ENCODE measurements around the gene CSK. TPM values are rescaled to one million over a fixed set of nuclear protein-coding genes. Genes with fewer than 3 reads are reported as not detected.

Gene CSK
- total and polyA plus RNA-seq, 4 donors: 6.9 to 41.7 (median 24.1) TPM

- Histone ChIP-seq H3K9me3 (ENCODE audit: control insufficient read depth in 4 of 4, low read length in 3 of 4) (no peaks in the 10 kb centered on the region), H3K9ac (ENCODE audit: low read depth in 1 of 2, low read length in 2 of 2) (no peak overlapping the region), H3K36me3 (ENCODE audit: control insufficient read depth in 4 of 4, insufficient read depth in 3 of 4, low read depth in 1 of 4, low read length in 3 of 4) (no peaks in the 10 kb centered on the region), H3K4me1 (ENCODE audit: control insufficient read depth in 4 of 4, insufficient read depth in 4 of 4, low read length in 3 of 4) (peaks cover 0 to 6% (median 3%) of the 10 kb centered on the region in 4 donors), H3K27ac (ENCODE audit: low read depth in 1 of 2, low read length in 2 of 2) (no peak overlapping the region), H3K27me3 (ENCODE audit: control insufficient read depth in 4 of 4, insufficient read depth in 4 of 4, low read length in 3 of 4) (no peaks in the 10 kb centered on the region), H3K4me3 (ENCODE audit: low read depth in 1 of 3, low read length in 3 of 3) (no peak overlapping the region)
- no peak for TF ChIP-seq JUND (IDR thresholded peaks at IDR 0.05)
- no peak for TF ChIP-seq EGR1 (IDR thresholded peaks at IDR 0.05; ENCODE audit: low read depth in 2 of 2)
- no peak for TF ChIP-seq RAD21 (IDR thresholded peaks at IDR 0.05)
- no peak for TF ChIP-seq ATF3 (IDR thresholded peaks at IDR 0.05)
- TF ChIP-seq MAX (IDR thresholded peaks at IDR 0.05): no peak
- DNase-seq (ENCODE audit: low spot score): no peak
- 57% methylated on average over 4 of the region's 4 CpGs for WGBS
Measured at GRCh38 chr15:74770211-74770903, 11.5 kb upstream of the CSK start.

- Histone ChIP-seq H3K9ac (ENCODE audit: low read depth in 1 of 2, low read length in 2 of 2) (no peak overlapping the region), H3K27me3 (ENCODE audit: control insufficient read depth in 4 of 4, insufficient read depth in 4 of 4, low read length in 3 of 4) (no peaks in the 10 kb centered on the region), H3K4me1 (ENCODE audit: control insufficient read depth in 4 of 4, insufficient read depth in 4 of 4, low read length in 3 of 4) (peaks cover 5 to 18% (median 11%) of the 10 kb centered on the region in 4 donors), H3K36me3 (ENCODE audit: control insufficient read depth in 4 of 4, insufficient read depth in 3 of 4, low read depth in 1 of 4, low read length in 3 of 4) (no peaks in the 10 kb centered on the region), H3K4me3 (ENCODE audit: low read depth in 1 of 3, low read length in 3 of 3) (no peak overlapping the region), H3K27ac (ENCODE audit: low read depth in 1 of 2, low read length in 2 of 2) (no peak overlapping the region), H3K9me3 (ENCODE audit: control insufficient read depth in 4 of 4, low read length in 3 of 4) (no peaks in the 10 kb centered on the region)
- no peak for DNase-seq (ENCODE audit: low spot score)
- TF ChIP-seq RXRA (IDR thresholded peaks at IDR 0.05) (no peak), HNF4G (IDR thresholded peaks at IDR 0.05) (no peak), GABPA (IDR thresholded peaks at IDR 0.05 in 1 of 2, conservative IDR thresholded peaks at IDR 0.05 in 1 of 2) (no peak), JUND (IDR thresholded peaks at IDR 0.05) (no peak)
- 89% methylated on average over 5 of the region's 5 CpGs for WGBS
Measured at GRCh38 chr15:74773329-74773728, 8.6 kb upstream of the CSK start.

GRCh38 chr15:74773731-74774252 is 8.1 kb upstream of the CSK start:
- Histone ChIP-seq H3K27me3 (ENCODE audit: control insufficient read depth in 4 of 4, insufficient read depth in 4 of 4, low read length in 3 of 4) (no peaks in the 10 kb centered on the region), H3K9ac (ENCODE audit: low read depth in 1 of 2, low read length in 2 of 2) (no peak overlapping the region), H3K4me3 (ENCODE audit: low read depth in 1 of 3, low read length in 3 of 3) (no peak overlapping the region), H3K9me3 (ENCODE audit: control insufficient read depth in 4 of 4, low read length in 3 of 4) (no peaks in the 10 kb centered on the region), H3K27ac (ENCODE audit: low read depth in 1 of 2, low read length in 2 of 2) (no peak overlapping the region), H3K36me3 (ENCODE audit: control insufficient read depth in 4 of 4, insufficient read depth in 3 of 4, low read depth in 1 of 4, low read length in 3 of 4) (no peaks in the 10 kb centered on the region), H3K4me1 (ENCODE audit: control insufficient read depth in 4 of 4, insufficient read depth in 4 of 4, low read length in 3 of 4) (peaks cover 3 to 16% (median 11%) of the 10 kb centered on the region in 4 donors)
- 77% methylated on average over 5 of the region's 5 CpGs for whole genome bisulfite sequencing
- DNase-seq (ENCODE audit: low spot score): no peak
- TF ChIP-seq SP1 (IDR thresholded peaks at IDR 0.05) (no peak), ZBTB33 (IDR thresholded peaks at IDR 0.05) (no peak), FOXA1 (IDR thresholded peaks at IDR 0.05) (no peak), HNF4G (IDR thresholded peaks at IDR 0.05) (no peak), RAD21 (IDR thresholded peaks at IDR 0.05) (no peak), TAF1 (conservative IDR thresholded peaks at IDR 0.05) (no peak), JUND (IDR thresholded peaks at IDR 0.05) (no peak), CTCF (IDR thresholded peaks at IDR 0.05; ENCODE audit: low read depth, low read length, missing input control) (no peak), HNF4A (conservative IDR thresholded peaks at IDR 0.05) (no peak), MAX (IDR thresholded peaks at IDR 0.05) (no peak), NR2F2 (IDR thresholded peaks at IDR 0.05) (no peak), YY1 (IDR thresholded peaks at IDR 0.05) (no peak), REST (IDR thresholded peaks at IDR 0.05) (no peak), FOXA2 (IDR thresholded peaks at IDR 0.05) (no peak)
